Pulmonary artery endothelial cell (primary cell): ENCODE results near the gene DDC. TPM values are rescaled to one million over a fixed set of nuclear protein-coding genes. Genes with fewer than 3 reads are reported as not detected.
"Not testable (repeated sequence)": the region's sequence is repeated elsewhere in the genome, so short reads cannot be mapped to it uniquely, and the experiment has no call there.

Experiments used
- DNase-seq: peaks from one replicate; pipeline ENCODE4 v3.0.0-alpha.2; 2011; ENCODE audit warnings: low read depth, low spot score
- total RNA-seq: library from RNA; depleted of rRNA; stranded (reverse); fragments of >200 nt; gene quantifications from 2 replicates; pipeline ENCODE4 v1.2.3, GENCODE V29; 2014

The DDC gene
- total RNA-seq, 1 donor from 2014 or later: not detected

- no peak for DNase-seq
Observed at GRCh38 chr7:50589364-50589763, 24.2 kb upstream of the DDC start.

- no peak for DNase-seq
Observed at GRCh38 chr7:50588937-50589336, 23.7 kb upstream of the DDC start.

- no peak for DNase-seq
Observed at GRCh38 chr7:50587737-50588136, 22.5 kb upstream of the DDC start.

GRCh38 chr7:50584793-50585408 lies 19.7 kb upstream of the DDC start:
- DNase-seq: no peak

GRCh38 chr7:50584386-50584785 lies 19.2 kb upstream of the DDC start:
- no peak for DNase-seq

- DNase-seq: not testable (repeated sequence)
Observed at GRCh38 chr7:50583295-50583694, 18.1 kb upstream of the DDC start.

GRCh38 chr7:50582271-50582670 lies 17.1 kb upstream of the DDC start:
- not testable (repeated sequence) for DNase-seq

- DNase-seq: not testable (repeated sequence)
Observed at GRCh38 chr7:50580666-50581065, 15.5 kb upstream of the DDC start.

GRCh38 chr7:50580057-50580456 lies 14.9 kb upstream of the DDC start:
- no peak for DNase-seq

- not testable (repeated sequence) for DNase-seq
Observed at GRCh38 chr7:50578105-50578504, 12.9 kb upstream of the DDC start.

- no peak for DNase-seq
Observed at GRCh38 chr7:50577569-50577968, 12.4 kb upstream of the DDC start.

- not testable (repeated sequence) for DNase-seq
Observed at GRCh38 chr7:50576388-50576787, 11.2 kb upstream of the DDC start.

GRCh38 chr7:50567715-50568261 lies 2.6 kb upstream of the DDC start:
- DNase-seq: no peak

GRCh38 chr7:50565977-50566376 lies 772 bp upstream of the DDC start:
- DNase-seq: no peak

GRCh38 chr7:50565559-50565916 lies 333 bp upstream of the DDC start:
- no peak for DNase-seq

- DNase-seq: no peak
Observed at GRCh38 chr7:50564171-50564570, 1.0 kb downstream of the DDC start.

- DNase-seq: no peak
Observed at GRCh38 chr7:50562136-50562535, 3.1 kb downstream of the DDC start.

- DNase-seq: no peak
Observed at GRCh38 chr7:50560865-50561351, 4.3 kb downstream of the DDC start.

GRCh38 chr7:50559881-50560280 lies 5.3 kb downstream of the DDC start:
- no peak for DNase-seq

GRCh38 chr7:50558294-50559053 lies 6.7 kb downstream of the DDC start:
- no peak for DNase-seq

- DNase-seq: no peak
Observed at GRCh38 chr7:50557099-50557498, 8.1 kb downstream of the DDC start.

- no peak for DNase-seq
Observed at GRCh38 chr7:50556247-50556991, 8.8 kb downstream of the DDC start.
